Activated CD8-positive, alpha-beta memory T cell treated with anti-CD3 and anti-CD28 coated beads, Interleukin-2, amount 50 U/mL, for 24 hours (primary cell): ENCODE measurements around the gene TGFB2.
"Not testable (repeated sequence)": the region's sequence is repeated elsewhere in the genome, so short reads cannot be mapped to it uniquely, and the experiment has no call there.

ENCODE experiments used
- DNase-seq: peaks from one replicate; pipeline ENCODE4 v3.0.0-alpha.2; 2020; ENCODE audit errors: extremely low read depth

Gene TGFB2

GRCh38 chr1:218344814-218345672 lies at the start of gene TGFB2:
Gene TGFB2 (plus strand): TSS chr1:218345336. CDS start chr1:218346702, 1,366 bp downstream.
- no peak for DNase-seq

DNA sequence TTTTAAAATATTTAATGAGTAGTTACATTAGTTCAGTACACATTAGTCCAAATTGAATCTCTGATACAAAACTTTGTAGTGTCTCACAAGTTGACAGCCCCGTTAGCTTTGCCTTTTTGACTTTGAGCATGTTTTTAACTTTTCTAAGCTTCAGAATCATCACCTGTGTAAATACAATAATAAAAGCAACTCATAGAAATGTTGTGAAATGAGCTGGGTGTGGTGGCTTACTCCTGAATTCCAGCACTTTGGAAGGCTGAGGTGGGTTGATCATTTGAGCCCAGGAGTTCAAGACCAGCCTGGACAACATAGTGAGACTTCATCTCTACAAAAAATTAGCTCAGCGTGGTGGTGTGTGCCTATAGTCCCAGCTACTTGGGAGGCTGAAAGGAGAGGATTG lies 49.0 kb upstream of the TGFB2 start:
- no peak for DNase-seq

DNA sequence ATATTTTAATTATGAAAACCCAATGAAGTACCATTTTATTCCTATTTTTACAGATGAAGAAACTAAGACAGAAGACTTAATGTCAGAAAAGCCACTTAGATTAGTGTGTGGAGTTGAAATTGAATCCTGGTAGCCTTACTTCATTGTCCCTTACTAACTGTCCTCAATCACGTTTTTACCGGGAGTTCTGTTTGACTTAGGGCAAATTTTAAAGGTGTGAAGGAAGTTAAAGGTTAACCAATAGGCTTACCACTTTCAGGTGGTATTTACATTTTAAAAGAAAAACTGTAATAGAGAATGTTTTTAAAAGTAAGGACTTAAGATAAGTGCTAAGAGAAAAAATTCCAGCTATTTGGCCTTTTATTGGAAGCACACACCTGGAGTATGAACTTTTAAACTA lies 47.7 kb upstream of the TGFB2 start:
- DNase-seq, result no peak

GRCh38 chr1:218297867-218298266 lies 47.3 kb upstream of the TGFB2 start:
- DNase-seq, result no peak

DNA sequence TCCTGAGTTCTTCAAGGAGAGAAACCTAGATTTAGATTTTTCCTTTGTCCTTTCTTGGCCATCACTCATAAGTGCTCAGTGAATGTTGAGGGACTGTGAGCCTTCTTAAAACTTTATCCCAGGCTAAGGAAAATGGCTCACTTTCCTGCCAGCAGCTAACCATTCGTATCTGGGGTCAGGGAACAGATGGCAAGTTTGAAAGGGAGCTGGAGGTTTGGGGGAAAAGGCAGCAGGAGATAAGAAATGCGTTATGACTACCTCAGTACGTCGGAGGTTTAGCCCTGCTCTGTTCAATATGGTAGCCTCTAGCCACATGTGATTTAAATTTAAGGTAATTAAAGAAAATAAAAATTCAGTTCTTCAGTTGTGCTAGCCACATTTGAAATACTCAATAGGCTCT lies 46.7 kb upstream of the TGFB2 start:
- DNase-seq, result no peak

GRCh38 chr1:218299416-218299815 lies 45.7 kb upstream of the TGFB2 start:
- DNase-seq, result no peak

- DNase-seq, result no peak
Measured at GRCh38 chr1:218301217-218301616, 43.9 kb upstream of the TGFB2 start.

DNA sequence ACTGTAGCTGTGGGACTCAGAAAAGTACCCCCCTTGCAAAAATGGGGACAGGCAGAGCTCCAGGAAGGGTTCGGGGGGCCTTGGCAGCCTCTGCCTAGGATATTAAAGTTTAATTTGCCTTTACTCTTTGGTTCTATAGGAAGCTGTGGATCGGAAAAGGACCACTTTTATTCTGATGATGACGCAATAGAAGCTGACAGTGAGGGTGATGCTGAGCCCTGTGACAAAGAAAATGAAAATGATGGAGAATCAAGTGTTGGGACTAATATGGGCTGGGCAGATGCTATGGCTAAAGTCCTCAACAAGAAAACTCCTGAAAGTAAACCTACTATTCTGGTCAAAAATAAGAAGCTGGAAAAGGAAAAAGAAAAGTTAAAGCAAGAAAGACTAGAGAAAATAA lies 43.0 kb upstream of the TGFB2 start:
- DNase-seq, result no peak

GRCh38 chr1:218303176-218303879 lies 41.8 kb upstream of the TGFB2 start:
- no peak for DNase-seq

GRCh38 chr1:218304281-218305039 lies 40.7 kb upstream of the TGFB2 start:
- no peak for DNase-seq

DNA sequence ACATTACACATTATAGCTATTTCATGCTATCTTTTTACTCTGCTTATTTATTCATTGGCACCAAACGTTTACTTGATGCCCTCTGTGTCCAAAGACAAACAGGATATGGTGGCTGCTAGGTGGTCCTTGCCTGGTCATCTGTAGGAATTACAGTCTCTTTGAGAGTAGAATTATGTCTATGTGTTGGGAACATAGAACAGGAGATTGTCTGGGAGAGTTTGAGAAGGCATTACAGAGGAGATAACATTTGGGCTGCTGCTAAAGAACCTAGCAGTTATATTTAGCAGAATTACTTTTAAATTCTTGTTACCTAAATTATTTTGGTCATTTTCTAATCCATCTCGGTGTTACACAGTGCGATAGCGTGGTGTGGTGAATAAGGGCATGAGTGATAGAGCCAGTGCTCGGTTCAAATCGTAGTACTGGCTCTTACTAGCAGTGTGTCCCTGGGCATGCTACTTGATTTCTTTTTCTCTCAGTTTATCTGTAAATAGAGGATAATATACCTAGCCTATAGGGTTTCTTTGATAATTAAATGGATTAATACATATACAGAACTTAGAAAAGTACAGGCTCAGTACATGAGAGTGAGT lies 39.6 kb upstream of the TGFB2 start:
- no peak for DNase-seq

DNA sequence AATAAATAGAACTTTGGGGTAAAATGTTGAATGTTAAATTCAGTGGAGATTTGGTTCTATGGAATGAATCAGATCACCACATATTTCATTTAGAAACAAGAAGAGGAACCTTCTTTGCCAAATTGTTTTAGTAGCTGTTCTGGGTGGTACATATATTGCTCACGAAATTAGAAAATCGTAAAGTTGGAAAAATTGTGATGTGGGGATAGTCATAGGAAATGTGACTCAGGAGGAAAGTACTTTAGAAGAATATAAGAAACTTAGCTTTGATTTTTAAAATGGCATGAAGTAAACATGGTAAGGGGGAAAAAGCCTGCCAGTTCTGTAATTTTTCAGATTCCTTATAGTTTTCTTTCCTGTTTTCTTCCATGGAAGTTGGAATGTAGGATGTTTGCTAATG lies 32.6 kb upstream of the TGFB2 start:
- DNase-seq, result no peak

DNA sequence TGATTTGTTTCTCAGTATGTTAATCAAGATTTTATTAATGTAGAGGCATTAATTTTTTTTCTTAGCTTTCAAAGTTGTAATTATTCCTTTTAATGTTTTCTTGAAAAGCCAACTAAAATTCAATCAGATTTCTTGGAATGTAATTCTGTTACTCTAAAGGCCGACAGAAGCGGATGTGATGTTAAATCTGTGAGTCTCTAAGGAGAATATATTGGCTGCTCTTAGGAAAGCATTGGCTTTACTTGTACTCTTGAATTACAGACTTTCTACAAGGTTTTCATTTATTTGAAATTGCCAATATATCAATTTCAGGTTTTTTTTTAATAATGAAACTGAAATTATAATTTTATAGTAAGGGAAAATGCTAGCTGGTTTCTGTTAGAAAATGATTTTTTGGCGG lies 30.8 kb upstream of the TGFB2 start:
- no peak for DNase-seq

- DNase-seq, result no peak
Measured at GRCh38 chr1:218315638-218316037, 29.5 kb upstream of the TGFB2 start.

- DNase-seq, result no peak
Measured at GRCh38 chr1:218317061-218317460, 28.1 kb upstream of the TGFB2 start.

DNA sequence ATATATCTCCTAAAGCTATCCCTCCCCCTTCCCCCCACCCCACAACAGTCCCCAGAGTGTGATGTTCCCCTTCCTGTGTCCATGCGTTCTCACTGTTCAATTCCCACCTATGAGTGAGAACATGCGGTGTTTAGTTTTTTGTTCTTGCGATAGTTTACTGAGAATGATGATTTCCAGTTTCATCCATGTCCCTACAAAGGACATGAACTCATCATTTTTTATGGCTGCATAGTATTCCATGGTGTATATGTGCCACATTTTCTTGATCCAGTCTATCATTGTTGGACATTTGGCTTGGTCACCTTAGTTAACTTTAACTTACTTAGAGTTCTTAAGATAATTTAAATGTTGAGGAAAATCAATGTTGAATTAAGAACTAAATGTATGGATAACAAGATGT lies 25.0 kb upstream of the TGFB2 start:
- DNase-seq, result not testable (repeated sequence)

DNA sequence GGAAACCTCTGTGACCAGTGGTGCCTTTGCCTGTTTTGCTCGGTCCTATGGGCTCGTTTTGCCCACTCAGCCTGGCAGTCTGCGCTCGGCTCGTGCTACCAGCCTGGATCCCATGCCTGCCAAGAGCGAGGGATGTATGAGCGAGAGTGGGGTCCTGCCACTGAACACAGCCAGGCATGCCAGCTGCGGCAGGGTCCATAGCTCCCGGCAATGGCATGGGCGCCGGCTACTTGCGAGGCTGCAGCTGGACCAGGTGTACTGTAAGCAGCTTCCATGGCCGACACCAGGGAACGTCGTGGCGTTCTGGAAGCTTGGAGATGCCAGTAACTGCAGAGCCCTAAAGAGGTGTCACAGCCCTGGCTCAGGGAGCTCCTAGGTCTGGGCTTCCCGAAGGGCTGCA lies 22.4 kb upstream of the TGFB2 start:
- DNase-seq, result no peak

GRCh38 chr1:218323568-218324225 lies 21.4 kb upstream of the TGFB2 start:
- DNase-seq, result no peak

GRCh38 chr1:218324226-218324580 lies 20.9 kb upstream of the TGFB2 start:
- DNase-seq, result no peak

DNA sequence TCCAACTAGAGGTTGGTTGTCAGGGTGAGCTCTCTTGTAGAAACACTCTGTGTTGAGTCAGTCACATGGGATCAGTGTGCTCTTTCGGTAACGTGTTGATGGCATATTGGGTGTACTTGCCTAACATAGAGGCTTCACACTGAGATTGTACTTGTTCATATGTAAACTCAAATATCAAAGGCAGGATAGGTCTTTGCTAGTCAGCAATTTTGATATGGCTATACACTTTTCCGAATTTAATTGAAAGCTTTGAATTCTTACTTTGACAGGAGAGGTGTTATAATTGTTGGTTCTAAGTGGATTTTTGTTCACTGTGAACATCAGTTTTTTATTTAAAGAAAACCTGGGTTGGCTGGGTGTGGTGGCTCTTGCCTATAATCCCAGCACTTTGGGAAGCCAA lies 16.4 kb upstream of the TGFB2 start:
- DNase-seq, result no peak

GRCh38 chr1:218330043-218330623 lies 15.0 kb upstream of the TGFB2 start:
- DNase-seq, result no peak
